Calu3 (cell line): Measurements from ENCODE around the gene RNF182. TPM values are rescaled to one million over a fixed set of nuclear protein-coding genes. Genes with fewer than 3 reads are reported as not detected.
A peak's percentile ranks its signal among the peaks of the same experiment; 100 is the strongest.
"Not testable (repeated sequence)": the region's sequence is repeated elsewhere in the genome, so short reads cannot be mapped to it uniquely, and the experiment has no call there.

Experiments used
- Bru-seq: library from RNA; stranded (reverse); fragments of 400-500 nt; gene quantifications from one replicate; lab custom pipeline; 2021; lab: Mats Ljungman, UMichigan
- BruChase-seq, 2 experiments: library from RNA; stranded (reverse); fragments of 400-500 nt; gene quantifications; one replicate each; lab custom pipeline; 2021; lab: Mats Ljungman, UMichigan
- BruUV-seq: library from RNA; stranded (reverse); fragments of 400-500 nt; replicated peaks from 2 replicates; lab custom pipeline; 2021; lab: Mats Ljungman, UMichigan
- CTCF ChIA-PET: fragments of 300-600 bp; sonication (Branson Sonifier 250); formaldehyde crosslinking; loops from one replicate; lab custom pipeline; 2022; ENCODE audit warnings: antibody characterized with exemption; lab: Charles Lee
- DNase-seq: peaks from one replicate; pipeline ENCODE4 v3.0.0; 2022
- H3K27ac Mint-ChIP-seq: one replicate; pipeline ENCODE4 v1.8.0; 2022; ENCODE audit warnings: mixed read lengths; ENCODE audit not compliant: unreplicated experiment
- H3K27me3 Mint-ChIP-seq: one replicate; pipeline ENCODE4 v1.8.0; 2022; ENCODE audit warnings: mixed read lengths; ENCODE audit not compliant: unreplicated experiment
- H3K36me3 Mint-ChIP-seq: one replicate; pipeline ENCODE4 v1.8.0; 2022; ENCODE audit warnings: mild to moderate bottlenecking, moderate library complexity, mixed read lengths; ENCODE audit not compliant: insufficient read depth, unreplicated experiment
- H3K4me1 Mint-ChIP-seq: one replicate; pipeline ENCODE4 v1.8.0; 2022; ENCODE audit warnings: mild to moderate bottlenecking, low read depth, mixed read lengths; ENCODE audit not compliant: unreplicated experiment
- H3K4me3 Mint-ChIP-seq: one replicate; pipeline ENCODE4 v1.8.0; 2022; ENCODE audit warnings: mild to moderate bottlenecking, low read depth, moderate library complexity, mixed read lengths; ENCODE audit not compliant: unreplicated experiment
- H3K9me3 Mint-ChIP-seq: one replicate; pipeline ENCODE4 v1.8.0; 2022; ENCODE audit warnings: low read depth, mixed read lengths; ENCODE audit not compliant: unreplicated experiment
- intact Hi-C: fragments of 100-400 bp; cut with micrococcal nuclease; formaldehyde crosslinking; loops from one replicate; pipeline ENCODE4 v1.10.0; 2022; ENCODE audit not compliant: unreplicated experiment
- long read RNA-seq: library from polyadenylated mRNA; stranded (forward); transcript quantifications from one replicate; pipeline ENCODE4 v2.0.0, GENCODE V29; 2022
- total RNA-seq: library from RNA; stranded (reverse); gene quantifications from 2 replicates; pipeline ENCODE4 v1.2.3, GENCODE V29; 2022
- TF ChIP-seq, protein P1 (sequence below): fragments of 200-600 bp; IDR thresholded peaks from one replicate; pipeline ENCODE4 v1.8.0; 2022; ENCODE audit warnings: antibody characterized with exemption; ENCODE audit not compliant: unreplicated experiment

Gene RNF182, protein sequence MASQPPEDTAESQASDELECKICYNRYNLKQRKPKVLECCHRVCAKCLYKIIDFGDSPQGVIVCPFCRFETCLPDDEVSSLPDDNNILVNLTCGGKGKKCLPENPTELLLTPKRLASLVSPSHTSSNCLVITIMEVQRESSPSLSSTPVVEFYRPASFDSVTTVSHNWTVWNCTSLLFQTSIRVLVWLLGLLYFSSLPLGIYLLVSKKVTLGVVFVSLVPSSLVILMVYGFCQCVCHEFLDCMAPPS
- 1.1 and 1.6 TPM in 2 replicates for total RNA-seq
- Bru-seq, nascent RNA = percentile 36 among the genes with signal in this experiment
- percentile 22 among the genes with signal in this experiment for BruChase-seq, experiment 1, labeled RNA remaining after a 6-hour chase
- percentile 29 among the genes with signal in this experiment for BruChase-seq, experiment 2, labeled RNA remaining after a 2-hour chase
- long read RNA-seq, partial matches to known transcripts = 0 of 1 reads
- long read RNA-seq, other reads (novel, unspliced or antisense) = 1 of 1 reads

DNA sequence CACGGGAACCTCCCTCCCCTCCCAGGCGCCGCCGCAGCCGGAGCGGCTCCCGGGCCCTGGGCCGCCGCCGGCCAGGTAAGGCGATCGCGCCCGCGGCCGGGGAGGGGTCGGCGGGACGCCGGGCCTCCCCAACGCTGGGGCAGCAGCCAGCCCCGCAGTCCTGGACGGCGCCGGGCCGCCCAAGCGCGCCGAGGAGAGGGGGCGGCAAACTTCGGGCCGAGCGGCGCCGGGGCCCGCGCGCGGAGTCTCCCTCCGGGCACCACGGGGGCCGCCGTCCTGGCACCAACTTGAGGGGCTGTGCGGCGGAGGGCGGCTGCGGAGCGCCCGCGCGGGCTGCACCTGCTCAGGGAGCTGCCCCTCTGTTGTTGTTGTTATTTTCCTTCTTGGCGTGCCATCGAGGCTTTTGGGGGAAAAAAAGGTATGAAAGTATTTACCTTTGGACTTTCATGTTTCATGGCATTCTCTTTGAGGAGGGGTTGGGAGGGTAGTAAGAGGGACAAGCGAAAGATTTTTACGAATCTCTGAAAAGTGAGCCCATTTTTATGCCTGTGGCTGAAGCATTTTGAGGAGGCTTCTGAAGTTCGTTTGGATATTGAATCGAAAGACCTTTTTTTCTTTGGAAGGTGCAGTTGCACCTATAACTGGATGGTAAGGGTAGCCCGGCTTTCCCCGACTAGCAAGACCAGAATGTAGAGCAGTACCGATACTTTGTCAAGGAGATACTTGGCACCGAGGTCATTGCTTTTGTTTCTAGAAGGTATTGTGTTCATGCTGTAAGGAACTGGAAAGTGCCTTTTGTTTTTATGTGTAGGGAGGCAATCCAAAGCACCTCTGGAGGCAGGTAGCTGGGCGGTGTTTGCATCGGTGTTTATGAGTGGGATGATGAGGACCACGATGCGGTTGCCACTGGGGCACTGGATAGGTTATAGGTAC lies at the start of gene RNF182:
Gene RNF182, plus strand, starts transcription at position 4 of the 933 bp plus-strand sequence. CDS start 52,168 bp downstream, outside the sequence.
- H3K4me3 Mint-ChIP-seq = peak within 1 kb of the TSS; percentile 69
- H3K9me3 Mint-ChIP-seq = no peaks in the 10 kb centered on the region
- peaks cover 10% of the 10 kb centered on the region for H3K36me3 Mint-ChIP-seq
- BruUV-seq = no TSS peak
- CTCF ChIA-PET = interaction anchor here (0.6 kb wide), 1 partner anchor 121 kb away, joined by 5 read pairs; no protein-coding TSS in a partner anchor
- intact Hi-C loops = no loop called here
- TF ChIP-seq, protein P1, sequence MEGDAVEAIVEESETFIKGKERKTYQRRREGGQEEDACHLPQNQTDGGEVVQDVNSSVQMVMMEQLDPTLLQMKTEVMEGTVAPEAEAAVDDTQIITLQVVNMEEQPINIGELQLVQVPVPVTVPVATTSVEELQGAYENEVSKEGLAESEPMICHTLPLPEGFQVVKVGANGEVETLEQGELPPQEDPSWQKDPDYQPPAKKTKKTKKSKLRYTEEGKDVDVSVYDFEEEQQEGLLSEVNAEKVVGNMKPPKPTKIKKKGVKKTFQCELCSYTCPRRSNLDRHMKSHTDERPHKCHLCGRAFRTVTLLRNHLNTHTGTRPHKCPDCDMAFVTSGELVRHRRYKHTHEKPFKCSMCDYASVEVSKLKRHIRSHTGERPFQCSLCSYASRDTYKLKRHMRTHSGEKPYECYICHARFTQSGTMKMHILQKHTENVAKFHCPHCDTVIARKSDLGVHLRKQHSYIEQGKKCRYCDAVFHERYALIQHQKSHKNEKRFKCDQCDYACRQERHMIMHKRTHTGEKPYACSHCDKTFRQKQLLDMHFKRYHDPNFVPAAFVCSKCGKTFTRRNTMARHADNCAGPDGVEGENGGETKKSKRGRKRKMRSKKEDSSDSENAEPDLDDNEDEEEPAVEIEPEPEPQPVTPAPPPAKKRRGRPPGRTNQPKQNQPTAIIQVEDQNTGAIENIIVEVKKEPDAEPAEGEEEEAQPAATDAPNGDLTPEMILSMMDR = no peak
- H3K4me1 Mint-ChIP-seq = peaks cover 6% of the 10 kb centered on the region
- peak; percentile 36 for DNase-seq
- peaks cover 24% of the 10 kb centered on the region for H3K27me3 Mint-ChIP-seq
- no peak within 1 kb of the TSS for H3K27ac Mint-ChIP-seq

- BruUV-seq = no TSS peak
- Mint-ChIP-seq H3K4me1 (peaks cover 17% of the 10 kb centered on the region), H3K9me3 (no peaks in the 10 kb centered on the region), H3K4me3 (no peak overlapping the region), H3K27ac (no peak overlapping the region), H3K36me3 (peaks cover 13% of the 10 kb centered on the region), H3K27me3 (no peaks in the 10 kb centered on the region)
- TF ChIP-seq, protein P1 = no peak
- DNase-seq = no peak
- intact Hi-C loops = no loop called here
- CTCF ChIA-PET = no interaction called here
Measured at GRCh38 chr6:13877051-13877450, 47.7 kb upstream of the RNF182 start.

DNA sequence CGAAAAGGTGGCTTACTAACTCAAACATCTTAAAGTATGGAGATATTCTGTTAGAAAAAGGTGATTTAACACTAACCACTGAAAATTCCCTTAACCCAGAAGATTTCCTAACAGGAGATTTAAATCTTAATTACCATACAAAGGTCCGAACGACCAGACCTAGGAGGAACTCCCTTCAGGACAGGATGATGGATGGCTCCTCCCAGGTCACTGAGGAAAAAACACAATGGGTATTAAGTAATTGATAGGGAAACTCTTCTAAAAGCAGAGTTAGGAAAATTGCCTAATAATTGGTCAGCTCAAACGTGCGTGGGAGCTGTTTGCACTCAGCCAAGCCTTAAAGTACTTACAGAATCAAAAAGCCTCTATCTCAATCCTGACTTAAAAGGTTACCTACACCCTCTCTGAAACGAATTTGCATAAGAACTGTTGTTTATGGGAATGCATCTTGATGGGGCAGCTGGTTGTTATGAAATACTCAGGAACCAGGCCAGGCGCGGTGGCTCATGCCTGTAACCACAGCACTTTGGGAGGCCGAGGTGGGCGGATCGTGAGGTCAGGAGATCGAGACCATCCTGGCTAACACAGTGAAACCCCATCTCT lies 44.6 kb upstream of the RNF182 start:
- H3K4me1 Mint-ChIP-seq, BruUV-seq, H3K9me3 Mint-ChIP-seq, H3K27me3 Mint-ChIP-seq, H3K36me3 Mint-ChIP-seq, CTCF ChIA-PET, H3K27ac Mint-ChIP-seq, H3K4me3 Mint-ChIP-seq, DNase-seq, intact Hi-C loops: not testable (repeated sequence)

GRCh38 chr6:13881621-13882165 lies 43.1 kb upstream of the RNF182 start:
- H3K9me3 Mint-ChIP-seq = no peaks in the 10 kb centered on the region
- H3K27me3 Mint-ChIP-seq = no peaks in the 10 kb centered on the region
- CTCF ChIA-PET = no interaction called here
- DNase-seq = no peak
- no peak overlapping the region for H3K27ac Mint-ChIP-seq
- BruUV-seq = no TSS peak
- H3K4me3 Mint-ChIP-seq = no peak overlapping the region
- TF ChIP-seq, protein P1 = no peak
- H3K4me1 Mint-ChIP-seq = no peaks in the 10 kb centered on the region
- no peaks in the 10 kb centered on the region for H3K36me3 Mint-ChIP-seq
- intact Hi-C loops = no loop called here
